Parathyroid adenoma (tissue), 2 donors: ENCODE data around the gene MSL3.

ENCODE experiments used
- H2AFZ ChIP-seq: fragments of 300-600 bp; sonication (generic); one replicate; pipeline ENCODE4 v1.7.0; 2017; ENCODE audit warnings: antibody characterized with exemption, mild to moderate bottlenecking
- H3K27ac ChIP-seq: fragments of 300-600 bp; sonication (generic); one replicate; pipeline ENCODE4 v1.7.0; 2017
- H3K27me3 ChIP-seq: fragments of 300-600 bp; sonication (generic); one replicate; pipeline ENCODE4 v1.7.0; 2017; ENCODE audit warnings: low read length; ENCODE audit not compliant: control insufficient read depth, insufficient read depth
- H3K36me3 ChIP-seq: fragments of 300-600 bp; sonication (generic); one replicate; pipeline ENCODE4 v1.7.0; 2017; ENCODE audit warnings: low read length; ENCODE audit not compliant: control insufficient read depth, insufficient read depth
- H3K4me1 ChIP-seq: fragments of 300-600 bp; sonication (generic); one replicate; pipeline ENCODE4 v1.7.0; 2017; ENCODE audit warnings: control low read depth
- H3K4me2 ChIP-seq: fragments of 300-600 bp; sonication (generic); one replicate; pipeline ENCODE4 v1.7.0; 2017; ENCODE audit warnings: low read length
- H3K4me3 ChIP-seq: fragments of 300-600 bp; sonication (generic); one replicate; pipeline ENCODE4 v1.7.0; 2017; ENCODE audit warnings: low read depth, low read length
- H3K79me2 ChIP-seq: fragments of 300-600 bp; sonication (generic); one replicate; pipeline ENCODE4 v1.7.0; 2017; ENCODE audit warnings: control low read depth
- H3K9ac ChIP-seq: fragments of 300-600 bp; sonication (generic); one replicate; pipeline ENCODE4 v1.7.0; 2017; ENCODE audit warnings: mild to moderate bottlenecking
- H3K9me3 ChIP-seq: fragments of 300-600 bp; sonication (generic); one replicate; pipeline ENCODE4 v1.7.0; 2017; ENCODE audit warnings: low read length; ENCODE audit not compliant: control insufficient read depth
- TF ChIP-seq, protein P1 (sequence below): fragments of 300-600 bp; sonication (generic); IDR thresholded peaks from one replicate; pipeline ENCODE4 v1.7.0; 2017; ENCODE audit warnings: antibody characterized with exemption, mild to moderate bottlenecking
- donor health status: primary hyperparathyroidism.

Gene MSL3

DNA sequence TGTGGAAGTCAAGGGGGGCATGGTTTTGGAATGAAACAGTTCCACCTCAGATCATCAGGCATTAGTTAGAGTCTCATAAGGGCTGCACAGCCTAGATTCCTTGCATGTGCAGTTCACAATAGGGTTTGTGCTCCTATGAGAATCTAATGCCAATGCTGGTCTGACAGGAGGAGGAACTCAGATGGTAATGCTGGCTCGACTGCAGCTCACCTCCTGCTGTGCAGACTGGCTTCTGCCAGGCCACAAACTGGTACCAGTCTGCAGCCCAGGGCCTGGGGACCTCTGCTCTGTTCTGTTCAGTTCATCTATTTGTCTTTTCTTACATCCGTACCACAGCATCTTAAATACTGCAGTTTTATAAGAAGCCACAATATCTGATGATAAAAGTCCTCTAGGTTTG, 12.2 kb upstream of the MSL3 start:
- H3K4me2 ChIP-seq = no peak overlapping the region
- no peak overlapping the region for H3K9ac ChIP-seq
- no peaks in the 10 kb centered on the region for H3K27me3 ChIP-seq
- H3K9me3 ChIP-seq = no peaks in the 10 kb centered on the region
- TF ChIP-seq, protein P1, sequence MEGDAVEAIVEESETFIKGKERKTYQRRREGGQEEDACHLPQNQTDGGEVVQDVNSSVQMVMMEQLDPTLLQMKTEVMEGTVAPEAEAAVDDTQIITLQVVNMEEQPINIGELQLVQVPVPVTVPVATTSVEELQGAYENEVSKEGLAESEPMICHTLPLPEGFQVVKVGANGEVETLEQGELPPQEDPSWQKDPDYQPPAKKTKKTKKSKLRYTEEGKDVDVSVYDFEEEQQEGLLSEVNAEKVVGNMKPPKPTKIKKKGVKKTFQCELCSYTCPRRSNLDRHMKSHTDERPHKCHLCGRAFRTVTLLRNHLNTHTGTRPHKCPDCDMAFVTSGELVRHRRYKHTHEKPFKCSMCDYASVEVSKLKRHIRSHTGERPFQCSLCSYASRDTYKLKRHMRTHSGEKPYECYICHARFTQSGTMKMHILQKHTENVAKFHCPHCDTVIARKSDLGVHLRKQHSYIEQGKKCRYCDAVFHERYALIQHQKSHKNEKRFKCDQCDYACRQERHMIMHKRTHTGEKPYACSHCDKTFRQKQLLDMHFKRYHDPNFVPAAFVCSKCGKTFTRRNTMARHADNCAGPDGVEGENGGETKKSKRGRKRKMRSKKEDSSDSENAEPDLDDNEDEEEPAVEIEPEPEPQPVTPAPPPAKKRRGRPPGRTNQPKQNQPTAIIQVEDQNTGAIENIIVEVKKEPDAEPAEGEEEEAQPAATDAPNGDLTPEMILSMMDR = no peak
- no peaks in the 10 kb centered on the region for H3K4me1 ChIP-seq
- no peak overlapping the region for H3K27ac ChIP-seq
- H3K36me3 ChIP-seq = no peaks in the 10 kb centered on the region
- no peak overlapping the region for H3K4me3 ChIP-seq
- H3K79me2 ChIP-seq = no peaks in the 10 kb centered on the region
- no peak overlapping the region for H2AFZ ChIP-seq

DNA sequence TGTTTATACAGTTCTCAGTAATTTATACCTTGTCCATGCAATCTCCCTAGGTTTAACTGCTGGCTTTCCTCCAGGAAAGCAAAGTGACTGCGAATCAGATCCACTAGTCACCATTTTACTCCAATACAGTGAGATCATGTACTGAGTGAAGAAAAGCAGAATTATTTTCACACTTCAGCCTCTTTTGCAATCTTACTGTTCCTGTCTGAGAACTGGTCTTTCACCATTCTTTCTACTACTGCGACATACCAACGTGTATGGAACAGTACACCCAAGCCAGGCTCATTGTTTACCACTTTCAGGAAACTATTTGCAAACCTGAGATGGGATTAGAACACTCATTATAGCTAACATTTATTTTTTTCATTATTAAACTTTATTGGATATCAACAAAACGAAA, 8.0 kb upstream of the MSL3 start:
- Histone ChIP-seq H3K27me3 (no peaks in the 10 kb centered on the region), H3K9me3 (no peaks in the 10 kb centered on the region)

DNA sequence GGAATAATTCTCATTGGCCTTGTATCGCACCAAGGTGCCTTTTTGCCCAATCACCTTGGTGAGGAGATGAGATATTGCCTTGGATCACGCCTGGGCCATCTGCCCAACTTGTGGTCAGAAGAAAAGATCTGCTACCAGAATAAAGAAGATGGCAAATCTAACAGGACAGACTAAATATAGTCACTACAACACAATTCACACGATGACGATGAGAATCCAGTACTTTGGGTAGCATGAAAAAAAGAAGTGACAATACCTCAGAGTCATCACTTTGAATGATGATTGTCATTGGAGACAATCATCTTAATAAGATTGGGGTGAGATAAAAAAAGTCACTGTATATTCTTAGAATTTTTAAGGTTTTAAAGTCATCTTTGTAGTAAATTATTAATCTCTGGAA, 7.3 kb upstream of the MSL3 start:
- H3K79me2 ChIP-seq = no peaks in the 10 kb centered on the region
- H3K27ac ChIP-seq = no peak overlapping the region
- TF ChIP-seq, protein P1 = no peak
- no peaks in the 10 kb centered on the region for H3K9me3 ChIP-seq
- no peaks in the 10 kb centered on the region for H3K36me3 ChIP-seq
- H3K4me1 ChIP-seq = no peaks in the 10 kb centered on the region
- H2AFZ ChIP-seq = no peak overlapping the region
- H3K9ac ChIP-seq = no peak overlapping the region
- no peak overlapping the region for H3K4me3 ChIP-seq
- H3K27me3 ChIP-seq = no peaks in the 10 kb centered on the region
- H3K4me2 ChIP-seq = no peak overlapping the region

More for the DNA sequence above, 8.0 kb upstream of the MSL3 start:
- Histone ChIP-seq H3K4me2 (no peak overlapping the region), H3K4me3 (no peak overlapping the region), H3K4me1 (no peaks in the 10 kb centered on the region), H3K9ac (no peak overlapping the region), H2AFZ (no peak overlapping the region), H3K79me2 (no peaks in the 10 kb centered on the region), H3K36me3 (no peaks in the 10 kb centered on the region), H3K27ac (no peak overlapping the region)
- TF ChIP-seq, protein P1 = no peak

DNA sequence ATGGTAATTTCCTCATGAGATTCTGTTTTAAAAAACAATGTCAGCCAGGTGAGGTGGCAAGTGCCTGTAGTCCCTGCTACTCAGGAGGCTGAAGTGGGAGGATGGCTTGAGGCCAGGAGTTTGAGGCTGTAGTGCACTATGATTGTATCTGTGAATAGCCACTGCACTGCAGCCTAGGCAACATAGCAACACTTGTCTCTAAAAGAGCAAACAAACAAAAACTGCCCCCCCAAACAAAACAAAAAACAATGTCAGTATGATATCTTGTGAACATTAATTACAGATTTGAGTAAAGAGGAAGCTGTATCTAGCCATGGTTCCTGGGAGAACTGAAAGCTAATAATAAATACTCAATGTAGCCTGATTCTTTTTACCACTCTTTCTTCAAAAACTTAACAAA, 6.8 kb upstream of the MSL3 start:
- Histone ChIP-seq H2AFZ (no peak overlapping the region), H3K27ac (no peak overlapping the region), H3K9me3 (no peaks in the 10 kb centered on the region), H3K27me3 (no peaks in the 10 kb centered on the region), H3K79me2 (no peaks in the 10 kb centered on the region), H3K4me2 (no peak overlapping the region), H3K36me3 (no peaks in the 10 kb centered on the region), H3K4me1 (no peaks in the 10 kb centered on the region), H3K9ac (no peak overlapping the region), H3K4me3 (no peak overlapping the region)
- TF ChIP-seq, protein P1 = no peak

DNA sequence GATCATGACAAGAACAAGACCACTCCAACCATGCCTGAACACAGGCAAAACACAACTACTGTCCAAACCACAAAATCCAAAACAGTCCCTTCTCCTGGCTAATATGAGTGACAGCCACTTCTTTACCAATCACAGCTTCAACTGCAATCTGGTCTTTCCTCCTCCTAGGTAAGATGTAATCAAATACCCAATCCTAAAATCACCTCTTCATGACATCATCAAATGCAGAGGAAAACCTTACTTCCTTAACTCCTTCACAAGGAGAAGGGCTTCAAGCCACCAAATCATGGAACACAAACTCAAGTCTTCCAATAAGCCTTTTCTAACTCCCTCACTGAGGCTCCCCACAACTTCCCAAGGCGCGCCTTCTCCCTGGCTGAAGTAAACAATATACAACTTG, 4.4 kb upstream of the MSL3 start:
- TF ChIP-seq, protein P1 = no peak
- Histone ChIP-seq H3K27me3 (no peaks in the 10 kb centered on the region), H3K4me1 (no peaks in the 10 kb centered on the region), H3K79me2 (no peaks in the 10 kb centered on the region), H3K4me3 (no peak overlapping the region), H3K9me3 (no peaks in the 10 kb centered on the region), H3K9ac (no peak overlapping the region), H3K27ac (no peak overlapping the region), H3K36me3 (no peaks in the 10 kb centered on the region), H3K4me2 (no peak overlapping the region), H2AFZ (no peak overlapping the region)
